ENCODE results near the gene SIK2.

Gene SIK2

GRCh38 chr11:111730871-111731591 is 128.8 kb downstream of the SIK2 start:
- peak; percentile 43 for DNase-seq (ENCODE audit: low read depth)

DNA sequence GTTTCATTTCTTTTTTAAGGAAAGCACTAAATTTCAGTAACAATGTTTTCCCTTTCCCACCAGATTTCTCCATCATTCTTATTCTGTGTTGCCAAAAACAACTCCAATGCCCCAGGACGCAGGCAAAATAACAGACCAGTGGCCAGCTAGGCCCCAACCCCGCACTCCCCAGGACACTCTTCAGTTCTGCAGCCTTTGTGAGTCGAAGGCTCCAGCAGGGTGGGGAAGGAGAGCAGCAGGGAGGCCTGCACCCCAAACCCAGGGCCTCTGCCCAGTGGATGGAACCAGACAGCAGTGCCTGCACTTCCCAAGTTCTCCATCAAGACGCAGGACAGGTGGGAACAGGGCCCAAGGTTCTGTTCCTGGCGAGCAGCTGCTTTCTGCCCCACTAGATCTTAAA is 129.6 kb downstream of the SIK2 start:
- peak; percentile 43 for DNase-seq (ENCODE audit: low read depth)

DNA sequence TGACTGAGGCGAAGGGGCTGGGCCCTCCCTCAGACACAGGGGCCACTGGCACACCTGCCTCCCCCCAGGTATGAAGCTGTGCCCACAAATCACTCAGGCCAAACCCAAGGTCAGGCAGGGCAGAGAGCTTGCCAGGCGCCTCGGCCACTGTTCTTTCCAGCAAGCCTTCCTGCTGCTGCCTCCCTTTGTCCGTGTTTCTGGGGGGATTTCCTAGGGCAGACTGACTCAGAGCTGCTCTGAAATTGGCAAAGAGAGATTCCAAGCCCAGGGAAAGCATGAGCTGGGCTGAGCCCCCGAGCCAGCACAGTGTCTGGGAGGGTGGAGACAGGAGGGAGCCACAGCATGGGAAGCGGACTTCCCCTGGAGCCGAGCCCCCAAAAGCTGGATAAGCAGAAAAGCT is 130.8 kb downstream of the SIK2 start:
- DNase-seq (ENCODE audit: low read depth) = peak; percentile 87

GRCh38 chr11:111733611-111734088 is 131.4 kb downstream of the SIK2 start:
- DNase-seq (ENCODE audit: low read depth) = no peak

DNA sequence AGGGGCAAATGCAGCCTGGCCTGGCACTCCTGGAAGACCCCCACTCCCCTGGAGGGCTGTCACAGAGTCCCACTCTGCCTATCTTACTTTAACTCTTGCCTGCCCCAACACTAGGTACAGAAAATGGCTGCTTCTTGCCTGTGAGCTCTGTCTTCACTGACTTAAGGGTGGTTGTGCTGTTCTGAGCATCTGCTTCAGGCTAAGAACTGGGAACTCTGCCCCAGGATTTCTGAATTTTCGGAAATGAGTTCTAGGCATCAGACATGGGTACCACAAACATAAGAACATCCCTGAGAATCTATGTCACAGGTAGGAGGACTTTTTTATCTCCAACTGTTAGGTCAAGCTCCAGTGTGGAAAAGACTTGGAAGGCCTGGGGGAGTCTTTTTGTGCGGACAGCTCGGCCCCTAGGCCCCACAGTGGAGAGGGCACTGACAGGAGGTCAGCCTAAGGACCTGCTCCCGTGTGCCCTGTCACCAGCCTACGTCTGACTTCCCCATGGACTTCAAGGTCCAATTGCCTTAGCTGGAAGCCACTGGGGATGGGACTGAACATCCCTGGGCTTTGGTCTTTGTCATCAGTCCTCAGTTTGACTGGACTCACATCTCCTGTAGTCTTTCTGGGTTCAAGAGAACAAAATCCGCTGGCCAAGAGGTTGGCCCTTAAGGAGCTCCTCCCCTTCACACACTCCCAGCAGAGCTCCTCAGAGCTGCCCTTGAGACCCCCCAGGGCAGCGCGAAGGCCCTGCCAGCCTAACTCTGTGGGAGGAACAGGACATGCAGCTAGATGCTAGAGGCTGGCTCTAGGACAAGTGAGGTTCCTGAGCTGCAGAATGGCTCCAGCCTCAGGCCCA is 132.1 kb downstream of the SIK2 start:
- DNase-seq (ENCODE audit: low read depth) = no peak

DNA sequence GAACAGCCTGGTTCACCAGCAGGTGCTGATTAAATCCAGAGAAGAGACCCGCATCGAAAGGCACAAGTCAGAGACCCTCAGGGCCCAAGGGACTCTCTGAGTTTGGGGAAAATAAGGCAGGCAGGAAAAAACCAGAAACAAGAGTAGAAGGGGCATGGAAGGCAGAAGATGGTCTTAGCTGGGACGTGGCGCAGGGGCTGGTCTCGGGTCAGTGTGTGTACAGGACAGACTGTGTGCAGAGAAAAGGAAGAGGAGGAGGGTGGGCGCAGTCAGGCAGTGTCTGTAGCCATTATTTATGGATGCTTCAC is 132.7 kb downstream of the SIK2 start:
- no peak for DNase-seq (ENCODE audit: low read depth)

DNA sequence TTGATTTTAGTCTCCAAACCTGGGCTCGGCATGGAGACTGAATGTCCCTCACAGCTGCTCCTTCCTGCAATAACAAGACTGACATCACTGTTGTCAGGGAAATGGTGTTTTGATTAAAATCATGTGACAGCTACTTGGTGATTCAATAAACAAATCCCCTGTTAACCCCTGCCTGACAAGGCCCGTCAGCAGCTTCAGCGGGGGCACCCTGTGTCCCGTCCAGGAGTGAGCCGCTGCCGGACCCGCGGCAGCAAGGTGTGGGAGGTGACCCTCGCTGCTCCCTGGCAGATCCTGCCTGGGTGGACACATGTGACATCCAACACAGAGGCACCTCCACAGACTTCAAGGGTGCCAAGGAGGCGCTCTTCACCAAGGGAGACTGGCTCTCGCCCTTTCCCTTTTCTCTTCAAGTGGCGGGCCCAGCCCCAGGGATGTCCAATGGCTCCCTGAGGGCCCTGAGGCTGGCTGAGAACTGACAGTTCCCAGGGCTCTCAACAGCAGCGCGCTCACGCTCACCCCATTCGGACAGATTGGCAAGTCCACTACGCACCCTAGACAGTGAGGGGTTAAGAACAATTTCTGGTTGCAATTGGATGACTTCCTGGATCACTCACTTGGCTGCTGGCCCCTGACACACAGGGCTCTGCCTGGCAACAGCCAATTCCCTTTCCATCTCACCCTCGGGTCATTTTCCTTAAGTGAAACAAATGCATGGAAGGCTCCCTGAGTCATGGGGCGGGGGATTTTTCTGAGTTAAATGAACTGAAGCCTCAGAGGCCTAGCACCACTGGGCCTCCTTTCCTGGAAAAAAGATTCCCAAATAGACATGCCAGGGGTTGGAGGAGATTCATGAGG is 133.2 kb downstream of the SIK2 start:
- peak; percentile 100 for DNase-seq (ENCODE audit: low read depth)

DNA sequence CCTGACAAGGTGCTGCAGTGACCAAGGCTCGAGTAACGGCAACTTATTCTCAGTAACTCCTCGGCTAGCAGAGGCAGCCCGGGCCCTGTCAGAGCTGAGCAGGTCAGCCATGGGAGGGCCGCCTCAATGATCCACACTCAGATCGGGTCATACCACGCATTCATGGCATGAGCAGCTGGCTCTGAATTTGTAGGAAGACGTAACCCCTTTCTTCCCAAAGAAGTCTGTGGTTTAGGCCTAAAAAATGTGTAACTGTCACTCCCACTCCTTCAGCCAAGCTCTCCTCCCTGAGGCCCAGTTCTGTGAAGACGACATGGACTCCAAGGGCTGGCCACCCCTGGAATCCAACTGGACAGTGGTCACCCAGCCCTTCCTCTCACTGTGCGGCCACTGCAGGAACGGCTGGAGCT is 133.9 kb downstream of the SIK2 start:
- peak; percentile 40 for DNase-seq (ENCODE audit: low read depth)

DNA sequence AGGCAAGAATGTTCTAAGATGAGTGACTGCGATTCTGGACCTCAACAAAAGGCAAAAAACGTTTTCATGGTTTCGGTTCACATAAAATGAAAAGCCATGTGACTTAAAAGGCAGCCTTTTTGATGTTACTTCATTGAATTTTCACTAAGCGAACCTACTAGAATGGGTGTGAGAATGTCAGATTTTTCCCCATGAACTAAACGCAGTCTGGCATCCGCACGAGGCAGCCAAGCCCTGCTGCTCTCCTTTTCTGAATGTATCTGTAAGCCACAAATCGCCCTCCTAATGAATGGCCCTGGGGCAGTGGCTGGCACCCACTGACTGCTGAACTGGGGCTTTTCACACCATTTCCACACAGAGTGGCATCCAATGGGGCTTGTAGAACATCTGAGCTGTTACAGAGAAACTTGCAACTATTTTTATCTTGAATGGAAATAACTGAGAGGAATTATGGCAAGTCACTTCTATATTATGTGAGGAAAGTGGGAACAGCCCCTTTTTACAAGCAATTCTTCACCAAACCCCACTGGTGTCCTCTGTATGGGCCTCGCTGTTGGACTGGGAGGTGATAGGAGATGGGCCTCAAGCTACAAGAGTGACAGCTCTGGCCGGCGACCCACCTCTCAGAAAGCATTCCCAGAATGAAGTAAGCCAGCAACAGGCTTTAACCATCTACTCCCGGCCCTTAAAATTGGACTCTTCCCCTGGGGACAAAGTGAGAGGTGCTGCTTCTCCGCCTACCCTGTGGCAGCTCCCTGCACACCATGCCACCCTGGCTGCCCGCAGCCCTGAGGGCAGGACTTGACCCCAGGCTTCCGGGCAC is 134.6 kb downstream of the SIK2 start:
- DNase-seq (ENCODE audit: low read depth) = no peak

DNA sequence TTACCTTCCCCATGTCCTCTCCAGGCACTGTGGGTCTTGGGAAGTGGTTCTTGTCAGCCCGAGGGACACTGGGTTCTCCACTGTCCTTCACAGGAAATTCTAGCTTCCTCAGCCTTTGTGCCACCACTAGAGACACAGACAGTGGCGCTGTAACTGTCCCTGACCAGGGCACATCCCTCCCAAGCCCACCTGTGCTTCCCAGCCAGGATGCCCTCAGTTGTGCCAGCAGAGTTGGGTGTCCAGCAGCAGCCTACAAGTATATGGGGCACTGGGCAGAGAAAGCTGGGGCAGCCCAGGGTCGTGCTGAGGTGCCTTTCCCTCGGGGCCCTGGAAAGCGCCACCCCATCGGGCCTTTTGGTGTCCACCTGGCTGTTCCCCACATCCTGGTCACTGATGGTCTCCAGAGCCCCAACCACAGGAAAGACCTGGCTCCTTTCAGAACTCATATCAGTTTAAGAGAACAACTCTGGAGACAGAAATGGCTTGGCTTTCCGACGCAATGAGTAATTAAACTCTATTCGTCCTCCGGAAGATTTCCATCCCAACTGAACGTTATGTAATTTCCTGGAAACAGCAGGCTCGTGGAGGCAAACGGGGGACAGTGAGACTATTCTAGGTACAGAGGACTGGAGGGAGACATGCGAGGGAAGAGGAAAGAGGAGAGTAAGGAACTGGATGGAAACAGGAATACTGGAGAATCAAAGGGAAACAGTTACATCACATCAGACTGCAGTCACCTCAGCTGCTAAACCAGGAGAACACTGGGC is 135.4 kb downstream of the SIK2 start:
- no peak for DNase-seq (ENCODE audit: low read depth)

- no peak for DNase-seq (ENCODE audit: low read depth)
These were observed 137.1 kb downstream of the SIK2 start for GRCh38 chr11:111739299-111739698.

DNA sequence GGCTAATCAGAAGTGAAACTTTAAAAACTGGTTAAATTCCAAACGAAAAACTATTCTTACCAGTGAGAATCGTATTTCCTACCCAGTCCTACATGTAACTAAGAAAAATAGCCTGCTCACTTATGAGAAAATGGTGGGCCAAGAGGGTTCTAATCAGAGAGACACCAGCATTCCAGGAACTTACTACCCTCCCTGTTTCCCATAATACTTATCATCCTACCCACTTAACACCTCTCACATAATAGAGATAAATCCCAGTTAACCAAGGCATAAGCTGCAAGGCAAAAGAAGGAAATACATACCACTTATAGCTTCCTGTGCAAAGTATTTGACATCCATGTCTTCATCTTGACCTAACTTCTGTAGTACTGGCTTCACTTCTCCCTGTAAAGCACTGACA is 139.5 kb downstream of the SIK2 start:
- no peak for DNase-seq (ENCODE audit: low read depth)

DNA sequence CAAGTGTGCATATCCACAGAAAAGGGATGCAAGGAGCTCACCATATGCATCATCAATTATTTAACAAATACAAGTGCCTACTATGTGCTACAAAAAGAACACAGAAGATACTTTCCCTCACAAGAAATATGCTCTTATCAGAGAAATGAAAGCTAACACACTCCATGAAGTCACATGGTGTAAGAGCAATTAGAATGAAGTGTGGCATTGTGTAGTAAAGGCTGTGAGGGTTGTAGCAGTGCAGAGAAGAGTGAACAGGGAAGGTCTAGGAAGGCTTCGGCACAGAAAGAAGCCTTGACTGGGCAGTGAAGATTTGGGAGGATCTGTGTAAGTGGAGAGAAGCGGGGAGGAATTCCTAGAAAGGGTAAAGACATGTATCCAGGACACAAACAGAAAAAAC is 141.5 kb downstream of the SIK2 start:
- no peak for DNase-seq (ENCODE audit: low read depth)

GRCh38 chr11:111745719-111746504 is 143.7 kb downstream of the SIK2 start:
- DNase-seq (ENCODE audit: low read depth) = no peak

GRCh38 chr11:111748035-111748804 is 146.0 kb downstream of the SIK2 start:
- no peak for DNase-seq (ENCODE audit: low read depth)

DNA sequence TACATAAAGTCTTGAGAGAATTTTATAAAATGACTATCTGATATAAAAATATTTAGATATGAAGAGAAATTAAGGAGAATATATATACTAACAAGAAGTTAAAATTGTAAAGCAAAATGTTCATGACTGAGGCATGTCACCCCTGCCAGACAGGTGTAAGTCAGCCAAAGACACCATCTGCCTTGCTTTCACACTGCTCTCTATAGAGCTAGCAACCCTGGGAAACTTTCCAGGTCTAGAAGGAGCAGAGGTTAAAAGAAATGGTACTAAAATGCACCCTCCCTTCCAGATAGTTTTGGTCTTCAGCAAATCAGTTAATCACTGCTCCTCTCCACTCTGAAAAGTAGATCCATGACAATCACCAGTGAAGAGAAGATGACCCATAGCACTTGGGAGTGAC is 147.4 kb downstream of the SIK2 start:
- no peak for DNase-seq (ENCODE audit: low read depth)

DNA sequence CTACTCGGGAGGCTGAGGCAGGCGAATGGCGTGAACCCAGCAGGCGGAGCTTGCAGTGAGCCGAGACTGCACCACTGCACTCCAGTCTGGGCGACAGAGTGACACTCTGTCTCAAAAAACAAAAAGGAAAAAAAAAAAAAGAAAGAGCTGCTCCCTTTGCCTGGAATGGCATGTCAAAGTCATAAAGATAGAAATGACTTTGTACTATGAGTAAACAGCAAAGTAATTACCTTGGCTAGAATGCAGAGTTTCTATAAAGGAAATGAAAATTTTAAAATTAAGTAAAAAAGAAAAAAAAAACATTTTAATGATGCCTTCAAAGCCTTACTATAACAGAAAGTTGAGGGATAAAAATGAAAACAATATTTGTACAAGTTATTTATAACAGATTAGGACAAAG is 153.8 kb downstream of the SIK2 start:
- no peak for DNase-seq (ENCODE audit: low read depth)

DNA sequence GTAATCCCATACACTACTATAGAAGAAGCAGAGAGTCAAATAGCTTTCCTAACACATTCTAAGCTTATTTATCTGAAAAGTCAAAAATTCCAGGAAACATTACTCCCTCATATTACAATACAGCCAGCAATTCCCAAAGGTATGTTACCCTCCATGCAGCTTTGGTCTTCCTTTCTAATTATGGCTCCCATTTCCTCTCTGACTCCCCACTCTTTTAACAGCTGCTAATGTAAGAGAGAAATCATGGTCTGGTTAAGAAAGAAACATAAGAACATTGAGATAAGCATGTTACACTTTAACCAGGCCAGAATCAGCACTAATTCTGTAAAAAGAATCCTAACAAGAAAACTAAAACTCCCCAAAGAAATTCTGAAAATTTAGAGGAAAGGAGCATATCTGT is 157.1 kb downstream of the SIK2 start:
- no peak for DNase-seq (ENCODE audit: low read depth)

DNA sequence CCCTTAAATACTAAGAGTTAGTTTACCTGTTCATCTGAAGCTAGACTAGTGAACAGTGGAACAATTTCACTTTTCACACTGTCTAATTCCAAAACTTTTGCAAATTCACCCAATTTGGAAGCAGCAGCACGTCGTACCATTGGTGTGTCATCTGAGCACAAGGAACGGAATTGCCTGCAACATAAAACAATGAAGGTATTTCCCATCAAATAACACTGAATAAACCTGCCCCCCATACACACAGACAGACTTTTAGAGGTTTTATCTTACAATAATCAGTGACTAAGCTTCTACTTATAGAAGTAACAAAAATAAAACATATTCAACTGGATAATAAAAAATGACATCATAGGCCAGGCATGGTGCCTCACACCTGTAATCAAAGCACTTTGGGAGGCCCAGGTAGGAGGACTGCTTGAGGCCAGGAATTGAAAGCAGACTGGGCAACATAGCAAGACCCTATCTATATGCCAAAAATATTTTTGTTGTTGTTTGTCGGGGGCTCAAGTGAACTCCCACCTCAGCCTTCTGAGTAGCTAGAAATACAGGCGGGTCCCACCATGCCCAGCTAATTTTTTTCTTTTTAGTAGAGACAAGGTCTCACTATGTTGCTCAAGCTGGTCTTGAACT is 157.6 kb downstream of the SIK2 start:
- DNase-seq (ENCODE audit: low read depth) = no peak

Measured in stromal cell of bone marrow (primary cell).